ENCODE results near the gene CBLN3.

GRCh38 chr14:24395609-24396582, 33.6 kb downstream of the CBLN3 start:
- TF ChIP-seq CTCF (IDR thresholded peaks at IDR 0.05; ENCODE audit: poor library complexity, severe bottlenecking) (no peak), EZH2 (IDR thresholded peaks at IDR 0.05; ENCODE audit: borderline replicate concordance, insufficient read depth, low read length, poor library complexity, severe bottlenecking) (no peak), RAD21 (conservative IDR thresholded peaks at IDR 0.05) (no peak), POLR2AphosphoS5 (IDR thresholded peaks at IDR 0.05) (no peak)
- TF ChIP-seq, protein P1, sequence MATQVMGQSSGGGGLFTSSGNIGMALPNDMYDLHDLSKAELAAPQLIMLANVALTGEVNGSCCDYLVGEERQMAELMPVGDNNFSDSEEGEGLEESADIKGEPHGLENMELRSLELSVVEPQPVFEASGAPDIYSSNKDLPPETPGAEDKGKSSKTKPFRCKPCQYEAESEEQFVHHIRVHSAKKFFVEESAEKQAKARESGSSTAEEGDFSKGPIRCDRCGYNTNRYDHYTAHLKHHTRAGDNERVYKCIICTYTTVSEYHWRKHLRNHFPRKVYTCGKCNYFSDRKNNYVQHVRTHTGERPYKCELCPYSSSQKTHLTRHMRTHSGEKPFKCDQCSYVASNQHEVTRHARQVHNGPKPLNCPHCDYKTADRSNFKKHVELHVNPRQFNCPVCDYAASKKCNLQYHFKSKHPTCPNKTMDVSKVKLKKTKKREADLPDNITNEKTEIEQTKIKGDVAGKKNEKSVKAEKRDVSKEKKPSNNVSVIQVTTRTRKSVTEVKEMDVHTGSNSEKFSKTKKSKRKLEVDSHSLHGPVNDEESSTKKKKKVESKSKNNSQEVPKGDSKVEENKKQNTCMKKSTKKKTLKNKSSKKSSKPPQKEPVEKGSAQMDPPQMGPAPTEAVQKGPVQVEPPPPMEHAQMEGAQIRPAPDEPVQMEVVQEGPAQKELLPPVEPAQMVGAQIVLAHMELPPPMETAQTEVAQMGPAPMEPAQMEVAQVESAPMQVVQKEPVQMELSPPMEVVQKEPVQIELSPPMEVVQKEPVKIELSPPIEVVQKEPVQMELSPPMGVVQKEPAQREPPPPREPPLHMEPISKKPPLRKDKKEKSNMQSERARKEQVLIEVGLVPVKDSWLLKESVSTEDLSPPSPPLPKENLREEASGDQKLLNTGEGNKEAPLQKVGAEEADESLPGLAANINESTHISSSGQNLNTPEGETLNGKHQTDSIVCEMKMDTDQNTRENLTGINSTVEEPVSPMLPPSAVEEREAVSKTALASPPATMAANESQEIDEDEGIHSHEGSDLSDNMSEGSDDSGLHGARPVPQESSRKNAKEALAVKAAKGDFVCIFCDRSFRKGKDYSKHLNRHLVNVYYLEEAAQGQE (IDR thresholded peaks at IDR 0.05; ENCODE audit: borderline replicate concordance): no peak
